Small intestine (tissue), 7 donors: ENCODE data around the gene BCR. TPM values are rescaled to one million over a fixed set of nuclear protein-coding genes. Genes with fewer than 3 reads are reported as not detected.

Experiments
- DNase-seq, 2 donors: peaks; one replicate each; pipeline versions ENCODE4 v3.0.0 to v3.0.0-alpha.2; 2013
- FAIRE-seq: peaks from 2 replicates; lab custom pipeline; 2012; peaks lifted over from hg19 to GRCh38; lab: Jason Lieb, UNC
- H3K27ac ChIP-seq, 3 donors: one replicate each; pipeline ENCODE4 v1.5.1; 2013; ENCODE audit warnings: low read length in 2 of 3, mild to moderate bottlenecking in 2 of 3, control low read depth in 1 of 3, inconsistent platforms in 1 of 3, low read depth in 1 of 3, moderate library complexity in 1 of 3
- H3K27me3 ChIP-seq, 3 donors: one replicate each; pipeline ENCODE4 v1.6.1; 2013; ENCODE audit warnings: low read length in 3 of 3, inconsistent platforms in 1 of 3; ENCODE audit not compliant: control insufficient read depth in 3 of 3, insufficient read depth in 3 of 3
- H3K36me3 ChIP-seq, 3 donors: one replicate each; pipeline ENCODE4 v1.6.1; 2013; ENCODE audit warnings: low read length in 3 of 3, inconsistent platforms in 1 of 3, low read depth in 1 of 3, mild to moderate bottlenecking in 1 of 3, moderate library complexity in 1 of 3; ENCODE audit not compliant: control insufficient read depth in 3 of 3, insufficient read depth in 2 of 3
- H3K4me1 ChIP-seq, 3 donors: one replicate each; pipeline ENCODE4 v1.6.1; 2013; ENCODE audit warnings: low read length in 2 of 3, inconsistent platforms in 1 of 3, low read depth in 1 of 3, mild to moderate bottlenecking in 1 of 3, moderate library complexity in 1 of 3; ENCODE audit not compliant: control insufficient read depth in 3 of 3, insufficient read depth in 2 of 3
- H3K4me3 ChIP-seq, 3 donors: one replicate each; pipeline ENCODE4 v1.5.1; 2013; ENCODE audit warnings: low read length in 3 of 3, control low read depth in 1 of 3, inconsistent platforms in 1 of 3, low read depth in 1 of 3, mild to moderate bottlenecking in 1 of 3, moderate library complexity in 1 of 3
- H3K9me3 ChIP-seq, 2 donors: one replicate each; pipeline ENCODE4 v1.6.1; 2013; ENCODE audit warnings: low read depth in 1 of 2, low read length in 1 of 2; ENCODE audit not compliant: control insufficient read depth in 2 of 2, insufficient read depth in 1 of 2
- WGBS, 3 donors: extraction: QIAGEN DNeasy Blood & Tissue Kit; methylation state at CpG; one replicate each; pipeline ENCODE4 v1.1.7; 2013; 5-methylcytosine and 5-hydroxymethylcytosine counted together
- polyA plus RNA-seq, 4 donors: library from polyadenylated mRNA; stranded (reverse) in 3 of 4; unstranded in 1 of 4; fragments of 200-250 nt in 3 of 4; fragments of 120-200 nt in 1 of 4; gene quantifications; one replicate each; pipeline versions ENCODE4 v1.2.1 to v1.2.3, GENCODE V29; 2013
- donor health status: healthy with polysubstance abuse.
- donor health status: control.
- donor health status: control.
- donor health status: Bipolar disorder and iron deficiency.
- donor health status: healthy.

The BCR gene
- polyA plus RNA-seq, 4 donors, result 8.9 to 27.9 (median 19.7) TPM

DNA sequence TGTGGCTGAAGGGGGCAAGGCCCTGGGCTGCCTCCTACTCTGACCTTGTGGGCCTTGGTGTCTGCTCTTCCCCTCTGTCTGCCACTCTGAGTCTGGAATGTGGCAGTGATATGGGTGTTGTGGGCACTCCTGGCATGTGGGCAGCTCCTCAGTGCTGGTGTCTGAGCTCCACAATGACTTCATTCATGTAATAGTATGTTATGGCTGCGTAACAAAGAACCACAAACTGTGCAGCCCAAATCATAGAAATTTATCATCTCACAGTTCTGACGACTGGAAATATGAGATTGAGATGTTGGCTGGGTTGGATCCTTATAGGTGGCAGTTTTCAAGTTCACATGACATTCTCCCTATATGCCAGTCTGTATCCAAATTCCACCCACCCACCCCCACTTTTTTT is 59.1 kb downstream of the BCR start:
- Histone ChIP-seq H3K9me3 (peaks cover 0 to 7% of the 10 kb centered on the region in 2 donors), H3K27me3 (no peaks in the 10 kb centered on the region), H3K4me3 (no peak overlapping the region), H3K36me3 (peaks cover 0 to 33% (median 0%) of the 10 kb centered on the region in 3 donors), H3K4me1 (peaks cover 0 to 27% (median 0%) of the 10 kb centered on the region in 3 donors), H3K27ac (no peak overlapping the region)
- FAIRE-seq (no peak), DNase-seq (no peak)
- 96 to 100% (median 97%) methylated on average over 2 of the region's 2 CpGs for WGBS, 3 donors

DNA sequence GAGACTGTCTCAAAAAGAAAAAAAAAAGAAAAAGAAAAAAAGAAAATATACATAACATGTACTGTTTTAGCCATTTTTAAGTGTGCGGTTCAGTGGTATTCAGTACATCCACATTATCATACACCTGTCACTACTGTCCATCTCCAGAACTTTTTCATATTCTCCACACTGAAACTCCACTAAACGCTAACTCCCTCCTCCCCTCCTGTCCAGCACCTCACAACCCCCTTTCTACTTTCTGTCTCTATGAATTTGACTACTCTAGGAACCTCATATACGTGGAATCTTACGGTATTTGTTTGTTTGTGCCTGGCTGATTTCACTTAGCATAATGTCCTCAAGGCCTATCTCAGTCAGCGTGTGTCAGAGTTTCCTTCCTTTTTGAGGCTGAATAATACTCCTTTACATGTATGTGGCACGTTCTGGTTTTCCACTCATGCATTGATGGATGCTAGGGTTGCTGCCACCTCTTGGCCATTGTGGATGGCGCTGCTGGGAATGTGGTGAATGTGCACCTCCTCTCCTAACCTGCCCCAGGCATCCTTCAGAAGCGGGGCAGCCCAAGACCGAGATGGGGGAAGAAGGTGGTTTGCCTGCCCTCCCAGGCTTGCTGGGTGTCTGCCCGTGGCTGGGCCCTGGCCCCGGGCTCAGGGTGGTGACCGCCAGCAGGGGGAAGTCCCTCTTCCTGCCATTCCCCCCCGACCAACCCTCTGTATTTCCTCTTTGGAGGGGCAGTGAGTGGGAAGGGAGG is 60.5 kb downstream of the BCR start:
- H3K27me3 ChIP-seq, result no peaks in the 10 kb centered on the region
- FAIRE-seq (no peak), DNase-seq (no peak)
- WGBS, 3 donors, result 73 to 85% (median 73%) methylated on average over 12 to 13 of the region's 13 CpGs
- H3K4me3 ChIP-seq, result no peak overlapping the region
- no peak overlapping the region for H3K27ac ChIP-seq
- H3K4me1 ChIP-seq, result peaks cover 0 to 36% (median 0%) of the 10 kb centered on the region in 3 donors
- peaks cover 0 to 29% (median 0%) of the 10 kb centered on the region in 3 donors for H3K36me3 ChIP-seq
- H3K9me3 ChIP-seq, result peaks cover 0 to 7% of the 10 kb centered on the region in 2 donors

DNA sequence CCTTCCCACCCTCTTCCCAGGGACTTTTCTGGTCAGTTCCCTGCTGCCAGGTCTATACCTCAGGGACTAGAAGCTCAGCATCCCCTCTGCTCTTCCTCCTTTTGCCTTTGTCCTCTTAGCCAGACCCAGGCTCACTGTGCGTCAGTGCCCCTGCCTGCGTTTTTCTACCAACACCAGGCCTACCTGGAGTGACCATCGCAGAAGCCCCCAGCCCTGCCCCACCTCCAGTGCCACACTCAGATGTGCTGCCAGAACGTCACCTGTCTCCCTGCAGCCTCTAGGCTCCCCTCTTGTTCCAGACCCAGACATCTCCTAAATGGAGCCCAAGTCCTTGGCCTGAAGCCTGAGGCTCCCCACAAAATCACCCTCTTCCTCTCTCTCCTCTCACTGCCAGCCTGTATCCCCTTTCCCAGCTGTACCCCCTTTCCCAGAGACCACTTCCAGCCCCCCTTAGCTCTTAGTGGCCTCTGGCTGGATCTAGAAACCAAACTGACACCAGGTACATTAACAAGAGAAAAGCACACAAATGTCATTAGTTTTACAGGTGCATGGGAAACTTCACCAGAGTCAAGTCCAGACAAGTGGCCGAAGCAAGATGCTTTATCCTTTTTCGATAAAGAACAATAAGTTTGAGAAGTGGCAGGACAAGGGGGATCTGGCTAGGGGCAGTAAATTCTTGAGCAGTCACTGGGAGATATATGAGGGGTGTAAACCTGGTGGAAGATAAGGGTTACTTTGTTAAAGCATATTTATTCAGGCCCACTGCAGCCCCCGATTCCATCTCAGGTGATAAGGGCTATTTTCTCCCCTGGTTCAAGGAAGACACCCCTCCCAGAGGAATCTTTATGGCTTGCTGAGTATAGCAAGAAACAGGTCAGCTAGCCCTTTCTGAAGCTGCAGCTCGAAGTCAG is 61.5 kb downstream of the BCR start:
- 80 to 84% (median 83%) methylated on average over 8 of the region's 8 CpGs for WGBS, 3 donors
- peaks cover 0 to 7% of the 10 kb centered on the region in 2 donors for H3K9me3 ChIP-seq
- no peaks in the 10 kb centered on the region for H3K27me3 ChIP-seq
- FAIRE-seq (no peak), DNase-seq (no peak)
- no peak overlapping the region for H3K4me3 ChIP-seq
- H3K4me1 ChIP-seq, result peaks cover 0 to 36% (median 0%) of the 10 kb centered on the region in 3 donors
- H3K36me3 ChIP-seq, result peaks cover 0 to 23% (median 0%) of the 10 kb centered on the region in 3 donors
- no peak overlapping the region for H3K27ac ChIP-seq

DNA sequence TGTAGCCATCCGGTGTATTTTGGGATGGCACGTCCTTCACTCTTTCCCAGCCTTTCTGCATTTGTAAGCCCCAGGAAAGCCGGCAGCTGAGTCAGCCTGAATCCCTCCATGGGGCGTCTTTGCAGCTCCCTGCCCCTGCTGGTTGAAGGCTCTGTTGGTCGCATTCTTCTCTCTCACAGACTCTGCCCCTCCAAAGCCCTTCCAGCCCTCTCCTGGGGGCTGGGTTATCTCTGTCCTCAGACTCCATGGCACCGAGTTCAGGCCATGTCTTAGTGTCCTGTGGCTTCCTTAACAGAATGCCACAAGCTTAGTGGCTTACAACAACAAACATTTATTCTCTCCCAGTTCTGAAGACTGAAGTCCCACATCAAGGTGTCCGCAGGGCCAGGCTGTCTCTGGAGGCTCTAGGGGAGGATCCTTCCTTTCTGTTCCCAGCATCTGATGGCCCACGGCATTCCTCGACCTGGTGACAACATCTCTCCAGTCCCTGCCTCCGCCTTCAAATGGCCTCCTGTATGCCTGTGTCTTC is 62.2 kb downstream of the BCR start:
- WGBS, 3 donors, result 80 to 85% (median 82%) methylated on average over 10 of the region's 10 CpGs
- H3K4me3 ChIP-seq, result no peak overlapping the region
- peaks cover 0 to 22% (median 0%) of the 10 kb centered on the region in 3 donors for H3K36me3 ChIP-seq
- H3K27ac ChIP-seq, result no peak overlapping the region
- peaks cover 0 to 36% (median 0%) of the 10 kb centered on the region in 3 donors for H3K4me1 ChIP-seq
- peaks cover 0 to 7% of the 10 kb centered on the region in 2 donors for H3K9me3 ChIP-seq
- no peaks in the 10 kb centered on the region for H3K27me3 ChIP-seq
- FAIRE-seq (no peak), DNase-seq (no peak)

DNA sequence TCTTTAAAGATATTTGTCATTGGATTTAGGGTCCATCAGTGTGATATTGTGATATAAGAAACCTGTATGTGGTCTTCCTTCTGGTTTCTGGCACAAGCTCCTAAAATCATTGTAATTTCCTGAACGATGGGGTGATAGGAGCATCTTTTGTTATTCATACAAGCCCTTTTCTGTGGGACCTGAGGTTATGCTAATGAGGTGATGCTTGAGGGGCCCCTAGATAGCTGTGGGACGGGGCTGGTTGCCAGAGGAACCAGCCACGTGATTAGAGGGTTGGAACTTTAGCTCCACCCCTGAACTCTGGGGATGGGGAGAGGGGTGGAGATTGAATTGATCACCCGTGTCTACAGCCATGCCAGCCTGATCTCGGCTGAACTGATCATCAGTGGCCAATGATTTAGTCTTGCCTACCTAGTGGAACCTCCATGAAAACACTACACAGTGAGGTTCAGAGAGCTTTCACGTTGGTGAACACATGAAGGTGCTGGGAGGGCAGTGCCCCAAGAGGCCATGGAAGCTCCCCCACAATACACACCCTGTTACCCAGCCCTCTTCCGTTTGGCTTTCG is 62.8 kb downstream of the BCR start:
- Histone ChIP-seq H3K4me3 (no peak overlapping the region), H3K4me1 (peaks cover 0 to 36% (median 0%) of the 10 kb centered on the region in 3 donors), H3K36me3 (peaks cover 0 to 22% (median 0%) of the 10 kb centered on the region in 3 donors), H3K27me3 (no peaks in the 10 kb centered on the region), H3K27ac (no peak overlapping the region), H3K9me3 (peaks cover 0 to 7% of the 10 kb centered on the region in 2 donors)
- WGBS, 3 donors, result 43 to 50% (median 48%) methylated on average over 8 of the region's 8 CpGs
- no peak for FAIRE-seq
- DNase-seq, result peak in 1 of 2 donors; percentile 13

DNA sequence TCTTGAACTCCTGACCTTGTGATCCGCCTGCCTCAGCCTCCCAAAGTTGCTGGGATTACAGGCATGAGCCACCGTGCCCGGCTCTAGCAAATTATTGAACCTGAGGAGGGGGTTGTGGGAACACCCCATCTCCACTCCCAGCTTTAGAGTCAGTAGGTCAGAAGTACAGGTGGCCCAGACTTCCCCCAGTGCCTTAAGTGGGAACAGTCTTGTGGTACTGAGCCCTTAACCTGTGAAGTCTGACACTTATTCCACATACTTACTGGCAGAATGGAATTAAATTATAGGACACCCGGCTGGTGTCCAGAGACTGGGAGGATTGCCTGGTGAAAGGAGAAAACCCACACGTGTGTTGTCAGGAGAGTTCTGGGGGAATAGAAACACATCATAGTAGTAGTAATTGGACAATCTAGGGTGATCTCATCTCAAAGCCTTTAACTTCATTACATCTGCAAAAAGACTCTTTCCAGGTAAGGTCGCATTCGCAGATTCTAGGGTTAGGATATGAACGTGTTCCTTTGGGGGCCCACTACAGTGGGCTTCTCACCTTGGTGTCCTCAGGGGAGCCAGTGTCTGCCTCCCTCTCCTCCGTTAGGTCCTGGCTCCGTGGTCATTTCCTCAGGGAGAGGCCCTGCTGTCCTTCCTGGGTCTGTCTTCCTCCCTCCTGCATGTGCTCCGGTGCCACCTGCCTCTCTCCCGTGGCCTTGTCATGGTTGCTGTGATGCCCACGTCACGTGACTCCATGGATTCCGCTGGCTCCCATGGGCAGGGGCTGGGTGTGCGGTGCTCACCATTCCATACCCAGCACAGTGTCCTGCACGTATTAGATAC is 63.8 kb downstream of the BCR start:
- H3K4me1 ChIP-seq, result peaks cover 0 to 41% (median 3%) of the 10 kb centered on the region in 3 donors
- H3K27me3 ChIP-seq, result no peaks in the 10 kb centered on the region
- no peak overlapping the region for H3K4me3 ChIP-seq
- peak overlapping the region in 1 of 3 donors; percentile 79 for H3K27ac ChIP-seq
- H3K9me3 ChIP-seq, result peaks cover 0 to 5% of the 10 kb centered on the region in 2 donors
- peaks cover 0 to 17% (median 0%) of the 10 kb centered on the region in 3 donors for H3K36me3 ChIP-seq
- WGBS, 3 donors, result 81 to 90% (median 89%) methylated on average over 16 to 17 of the region's 17 CpGs
- FAIRE-seq (no peak), DNase-seq (no peak)

DNA sequence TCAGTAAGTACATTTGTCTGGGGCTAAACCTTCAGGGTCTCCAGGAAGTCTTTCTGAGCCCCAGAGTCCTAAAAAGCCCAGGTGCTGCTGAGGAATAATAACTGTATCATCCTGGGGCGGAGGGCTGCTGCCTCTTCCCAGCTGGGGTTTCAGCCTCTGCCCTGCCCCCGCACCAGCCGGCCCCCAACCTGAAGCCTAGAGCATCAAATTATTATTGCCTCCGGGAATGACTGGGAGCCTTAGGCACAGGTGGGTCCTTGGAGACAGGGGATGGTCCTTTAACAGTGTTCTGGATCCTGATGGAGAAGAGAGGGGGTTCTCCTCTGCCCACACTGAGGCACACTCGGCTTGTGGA is 64.4 kb downstream of the BCR start:
- no peak for DNase-seq
- Histone ChIP-seq H3K4me1 (peaks cover 0 to 41% (median 3%) of the 10 kb centered on the region in 3 donors), H3K9me3 (no peaks in the 10 kb centered on the region), H3K27me3 (no peaks in the 10 kb centered on the region), H3K27ac (peak overlapping the region in 1 of 3 donors; percentile 79), H3K36me3 (peaks cover 0 to 14% (median 0%) of the 10 kb centered on the region in 3 donors), H3K4me3 (no peak overlapping the region)
- no peak for FAIRE-seq
- WGBS, 3 donors, result 31 to 80% (median 64%) methylated on average over 5 of the region's 5 CpGs
